Measurements from ENCODE around the gene RHOA.

Gene RHOA

DNA sequence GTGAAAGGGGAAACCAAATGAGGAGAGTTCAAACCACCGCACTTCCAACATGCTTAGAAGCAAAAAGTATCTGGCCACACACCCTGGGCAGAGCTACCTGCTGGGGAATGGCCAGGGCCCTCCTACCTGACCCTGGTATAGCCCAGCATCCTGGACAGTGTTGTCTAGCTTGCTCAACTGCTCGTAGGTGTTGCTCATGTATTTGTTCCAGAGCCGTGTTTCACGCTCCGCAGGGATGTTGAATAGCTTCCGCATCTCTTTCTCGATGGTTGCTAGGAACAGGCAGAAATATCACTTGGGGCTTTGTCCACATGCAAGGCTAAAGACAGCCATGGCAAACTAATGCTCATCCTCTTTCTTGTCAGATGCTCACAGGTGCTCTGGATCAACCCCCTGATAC is 87.0 kb downstream of the RHOA start:
- DNase-seq (ENCODE audit: low spot score): no peak

GRCh38 chr3:49316696-49317457 is 94.9 kb downstream of the RHOA start:
- no peak for DNase-seq (ENCODE audit: low spot score)

DNA sequence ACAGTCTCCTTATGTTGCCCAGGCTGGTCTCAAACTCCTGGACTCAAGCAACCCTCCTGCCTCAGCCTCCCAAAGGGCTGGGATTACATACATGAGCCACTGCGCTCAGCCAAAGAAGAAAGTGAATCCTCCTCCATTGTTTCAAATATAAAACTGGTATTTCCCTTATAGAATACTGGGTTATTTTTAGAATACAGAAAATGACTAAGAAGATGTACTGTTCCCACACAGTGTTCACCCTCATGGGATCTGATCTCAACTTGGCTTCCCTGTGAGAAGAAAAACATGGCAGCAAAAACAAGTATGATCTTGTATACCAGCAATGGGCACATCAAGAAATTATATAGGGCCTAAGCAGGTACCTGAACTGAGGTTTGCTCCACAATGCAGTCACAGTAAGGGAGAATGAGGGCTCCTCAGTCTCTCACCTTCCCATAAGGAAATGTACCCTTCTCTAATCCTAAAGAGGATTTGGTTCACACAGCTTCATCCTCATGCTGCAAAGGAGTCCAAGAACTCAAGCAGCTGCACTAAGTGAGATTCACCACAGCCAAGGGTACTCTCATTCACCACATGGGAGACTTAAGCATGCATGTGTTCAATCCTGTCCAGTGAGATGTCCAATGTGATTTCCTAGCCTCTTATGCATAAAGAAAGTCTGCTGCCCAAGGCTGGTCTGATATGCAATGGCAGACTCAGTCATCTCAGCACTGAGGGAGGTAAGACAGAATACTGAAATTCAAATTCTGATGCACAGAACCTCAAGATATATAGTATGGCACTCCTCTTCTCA is 97.7 kb downstream of the RHOA start:
- DNase-seq (ENCODE audit: low spot score): no peak

- DNase-seq (ENCODE audit: low spot score): no peak
Observed at GRCh38 chr3:49311283-49311682, 100.5 kb downstream of the RHOA start.

GRCh38 chr3:49310677-49311076 is 101.1 kb downstream of the RHOA start:
- no peak for DNase-seq (ENCODE audit: low spot score)

All from germinal center (tissue), 1 donor.